B cell (primary cell): Measurements from ENCODE around the gene RARS2. TPM values are rescaled to one million over a fixed set of nuclear protein-coding genes. Genes with fewer than 3 reads are reported as not detected.

Source experiments
- ATAC-seq: fragments of 200-7000 bp; cut with Tn5 transposase; one replicate; pipeline ENCODE4 v1.10.0; 2021; ENCODE audit warnings: low read depth, mild to moderate bottlenecking, moderate number of reproducible peaks, moderate library complexity
- CTCF ChIA-PET: fragments of 350-600 bp; sonication (Branson Sonifier 250); formaldehyde crosslinking; loops from one replicate; lab custom pipeline; 2021; ENCODE audit warnings: antibody characterized with exemption, inconsistent platforms; lab: Charles Lee
- POLR2A ChIA-PET: fragments of 350-600 bp; sonication (Branson Sonifier 250); formaldehyde crosslinking; loops from one replicate; lab custom pipeline; 2021; ENCODE audit warnings: antibody characterized with exemption; lab: Charles Lee
- DNase-seq: peaks from one replicate; pipeline ENCODE4 v3.0.0; 2013
- H2AFZ ChIP-seq: 2 replicates; pipeline ENCODE4 v1.6.1; 2012; ENCODE audit warnings: mild to moderate bottlenecking, low read depth, low read length; ENCODE audit not compliant: insufficient read depth, poor library complexity, severe bottlenecking
- H3K27ac ChIP-seq, 2 donors: 1 replicate in 1 of 2; 2 replicates in 1 of 2; pipeline ENCODE4 v1.5.1; 2012 to 2013; ENCODE audit warnings: low read length in 2 of 2, mild to moderate bottlenecking in 2 of 2, moderate library complexity in 1 of 2
- H3K27me3 ChIP-seq, 4 experiments: fragments of 200-600 bp in 1 of 4; sonication (generic) in 1 of 4; replicated peaks in 1 of 4; 1 replicate in 2 of 4; 2 replicates in 2 of 4; pipeline versions ENCODE4 v1.6.1 to v1.7.0; 2013 to 2016; ENCODE audit warnings: low read length in 3 of 4, mild to moderate bottlenecking in 2 of 4, mixed read lengths in 1 of 4, moderate library complexity in 1 of 4; ENCODE audit not compliant: insufficient read depth in 4 of 4, control insufficient read depth in 3 of 4; ENCODE audit errors: control extremely low read depth in 1 of 4
- H3K36me3 ChIP-seq, 2 experiments: replicated peaks in 1 of 2; 1 replicate in 1 of 2; 2 replicates in 1 of 2; pipeline versions ENCODE4 v1.6.1 to v1.7.1; 2013; ENCODE audit warnings: low read length in 1 of 2; ENCODE audit not compliant: insufficient read depth in 2 of 2, control insufficient read depth in 1 of 2; ENCODE audit errors: control extremely low read depth in 1 of 2, extremely low read depth in 1 of 2
- H3K4me1 ChIP-seq, 2 donors: fragments of 200-600 bp in 1 of 2; sonication (generic) in 1 of 2; 1 replicate in 1 of 2; 2 replicates in 1 of 2; pipeline versions ENCODE4 v1.5.1 to v1.6.1; 2013 to 2017; ENCODE audit warnings: low read length in 2 of 2; ENCODE audit not compliant: control insufficient read depth in 2 of 2, insufficient read depth in 2 of 2
- H3K4me2 ChIP-seq: replicated peaks from 2 replicates; pipeline ENCODE3; 2012; ENCODE audit warnings: mild to moderate bottlenecking, low read depth, low read length; ENCODE audit not compliant: poor library complexity, severe bottlenecking
- H3K4me3 ChIP-seq, 5 experiments: fragments of 200-600 bp in 1 of 5; sonication (generic) in 1 of 5; 1 replicate in 3 of 5; 2 replicates in 2 of 5; pipeline versions ENCODE4 v1.5.1 to v1.7.0; 2011 to 2016; ENCODE audit warnings: low read length in 4 of 5, mild to moderate bottlenecking in 4 of 5, low read depth in 2 of 5, control low read depth in 1 of 5, moderate library complexity in 1 of 5; ENCODE audit not compliant: insufficient read depth in 1 of 5; ENCODE audit errors: control extremely low read depth in 1 of 5, extremely low read depth in 1 of 5
- H3K79me2 ChIP-seq: fragments of 200-600 bp; sonication (generic); one replicate; pipeline ENCODE4 v1.6.0; 2016; ENCODE audit warnings: low read length; ENCODE audit not compliant: control insufficient read depth, insufficient read depth
- H3K9ac ChIP-seq: fragments of 200-600 bp; sonication (generic); 2 replicates; pipeline ENCODE4 v1.6.1; 2017; ENCODE audit warnings: mild to moderate bottlenecking, low read length, moderate library complexity
- H3K9me3 ChIP-seq, 3 donors: one replicate each; pipeline versions ENCODE4 v1.6.1 to v1.7.1; 2013; ENCODE audit warnings: low read length in 2 of 3; ENCODE audit not compliant: control insufficient read depth in 2 of 3, insufficient read depth in 1 of 3; ENCODE audit errors: control extremely low read depth in 1 of 3
- H4K20me1 ChIP-seq: 2 replicates; pipeline ENCODE4 v1.6.0; 2012; ENCODE audit warnings: mild to moderate bottlenecking, low read length; ENCODE audit not compliant: insufficient read depth, control insufficient read depth, poor library complexity, severe bottlenecking
- H3K27ac Mint-ChIP-seq: one replicate; pipeline ENCODE4 v1.8.0; 2021; ENCODE audit warnings: mixed read lengths
- H3K27me3 Mint-ChIP-seq: one replicate; pipeline ENCODE4 v1.8.0; 2021; ENCODE audit warnings: mixed read lengths
- H3K4me1 Mint-ChIP-seq: one replicate; pipeline ENCODE4 v1.8.0; 2021; ENCODE audit warnings: mixed read lengths
- H3K4me3 Mint-ChIP-seq: one replicate; pipeline ENCODE4 v1.8.0; 2021; ENCODE audit warnings: mixed read lengths
- H3K9me3 Mint-ChIP-seq: one replicate; pipeline ENCODE4 v1.8.0; 2022; ENCODE audit warnings: mixed read lengths; ENCODE audit not compliant: insufficient read depth
- EZH2 ChIP-seq: IDR thresholded peaks from 2 replicates; pipeline ENCODE4 v1.6.1; 2012; ENCODE audit warnings: borderline replicate concordance, low read depth, mild to moderate bottlenecking, moderate library complexity, low read length; ENCODE audit not compliant: insufficient read depth, poor library complexity, severe bottlenecking
- WGBS: methylation state at CpG from one replicate; pipeline ENCODE4 v1.1.5; 2013; ENCODE audit warnings: missing lambda C conversion rate; ENCODE audit not compliant: insufficient coverage; 5-methylcytosine and 5-hydroxymethylcytosine counted together
- intact Hi-C: fragments of 100-400 bp; cut with micrococcal nuclease; formaldehyde crosslinking; loops from one replicate; pipeline ENCODE4 v1.10.0; 2022
- polyA plus RNA-seq: library from polyadenylated mRNA; depleted of rRNA; stranded (reverse); fragments of >200 nt; gene quantifications from 2 replicates; pipeline ENCODE4 v1.2.3, GENCODE V29; 2012
- total RNA-seq, 2 donors: library from RNA; stranded (reverse); fragments of 120-200 nt in 1 of 2; gene quantifications; 1 replicate in 1 of 2; 2 replicates in 1 of 2; pipeline versions ENCODE4 v1.2.3 to v1.2.4, GENCODE V29; 2013 to 2022
- TF ChIP-seq, protein P1 (sequence below): fragments of 200-600 bp; IDR thresholded peaks from one replicate; pipeline ENCODE4 v1.8.0; 2022; ENCODE audit warnings: antibody characterized with exemption, mild to moderate bottlenecking

RARS2 gene
- total and polyA plus RNA-seq, 2 donors (not counting 1 experiment from before 2014, with no cell fraction given): 7.1 to 38.7 TPM

DNA sequence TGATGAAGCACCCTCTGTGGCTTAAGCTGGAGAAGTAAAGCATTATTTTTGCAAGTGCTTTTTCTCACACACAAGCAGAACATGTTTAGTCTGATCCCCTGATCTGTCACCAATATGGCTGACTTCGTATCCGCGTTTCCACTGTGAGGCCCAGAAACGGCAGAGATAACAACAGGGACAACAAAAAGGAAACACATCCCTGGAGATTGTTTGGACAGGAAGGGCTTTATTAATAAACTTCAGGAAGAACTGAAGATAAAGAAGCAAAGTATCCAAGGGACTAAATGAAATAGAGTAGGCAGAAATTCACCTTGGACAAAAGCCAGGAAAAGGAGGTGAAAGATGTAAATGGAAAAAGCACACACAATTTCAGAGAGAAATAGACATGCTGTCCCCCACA is 49.2 kb downstream of the RARS2 start:
- DNase-seq (no peak), ATAC-seq (no peak)
- H3K27me3 Mint-ChIP-seq: no peaks in the 10 kb centered on the region
- peaks cover 9% of the 10 kb centered on the region for H3K9me3 Mint-ChIP-seq
- no peak overlapping the region for H3K4me3 ChIP-seq
- no CpG with 5 or more reads among the region's 4 CpGs for WGBS
- no peak overlapping the region for H3K4me2 ChIP-seq
- no peaks in the 10 kb centered on the region for H3K79me2 ChIP-seq
- ChIA-PET POLR2A (no interaction called here), CTCF (interaction anchor here (1.0 kb wide), 1 partner anchor 401 kb away, joined by 3 read pairs; no protein-coding TSS in a partner anchor)
- no peak overlapping the region for H3K27ac ChIP-seq
- H3K4me1 Mint-ChIP-seq: peaks cover 17% of the 10 kb centered on the region
- peaks cover 17 to 38% of the 10 kb centered on the region in 2 experiments for H3K36me3 ChIP-seq
- no peak overlapping the region for H3K27ac Mint-ChIP-seq
- no peak overlapping the region for H3K4me3 Mint-ChIP-seq
- intact Hi-C loops: no loop called here
- H3K9ac ChIP-seq: no peak overlapping the region
- H3K4me1 ChIP-seq: peaks cover 8 to 12% of the 10 kb centered on the region in 2 donors
- no peaks in the 10 kb centered on the region for H4K20me1 ChIP-seq
- H3K9me3 ChIP-seq: peaks cover 0 to 6% (median 4%) of the 10 kb centered on the region in 3 donors
- H3K27me3 ChIP-seq: no peaks in the 10 kb centered on the region
- H2AFZ ChIP-seq: no peak overlapping the region
- TF ChIP-seq, protein P1, sequence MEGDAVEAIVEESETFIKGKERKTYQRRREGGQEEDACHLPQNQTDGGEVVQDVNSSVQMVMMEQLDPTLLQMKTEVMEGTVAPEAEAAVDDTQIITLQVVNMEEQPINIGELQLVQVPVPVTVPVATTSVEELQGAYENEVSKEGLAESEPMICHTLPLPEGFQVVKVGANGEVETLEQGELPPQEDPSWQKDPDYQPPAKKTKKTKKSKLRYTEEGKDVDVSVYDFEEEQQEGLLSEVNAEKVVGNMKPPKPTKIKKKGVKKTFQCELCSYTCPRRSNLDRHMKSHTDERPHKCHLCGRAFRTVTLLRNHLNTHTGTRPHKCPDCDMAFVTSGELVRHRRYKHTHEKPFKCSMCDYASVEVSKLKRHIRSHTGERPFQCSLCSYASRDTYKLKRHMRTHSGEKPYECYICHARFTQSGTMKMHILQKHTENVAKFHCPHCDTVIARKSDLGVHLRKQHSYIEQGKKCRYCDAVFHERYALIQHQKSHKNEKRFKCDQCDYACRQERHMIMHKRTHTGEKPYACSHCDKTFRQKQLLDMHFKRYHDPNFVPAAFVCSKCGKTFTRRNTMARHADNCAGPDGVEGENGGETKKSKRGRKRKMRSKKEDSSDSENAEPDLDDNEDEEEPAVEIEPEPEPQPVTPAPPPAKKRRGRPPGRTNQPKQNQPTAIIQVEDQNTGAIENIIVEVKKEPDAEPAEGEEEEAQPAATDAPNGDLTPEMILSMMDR: no peak
- TF ChIP-seq EZH2: no peak

- no peaks in the 10 kb centered on the region for H3K79me2 ChIP-seq
- TF ChIP-seq, protein P1: no peak
- TF ChIP-seq EZH2: no peak
- no peaks in the 10 kb centered on the region for H4K20me1 ChIP-seq
- ChIA-PET CTCF (interaction anchor here (1.0 to 1.4 kb wide), 2 partner anchors 15 to 400 kb away, joined by 3 to 4 read pairs; no protein-coding TSS in a partner anchor), POLR2A (no interaction called here)
- H3K27ac Mint-ChIP-seq: no peak overlapping the region
- H3K36me3 ChIP-seq: peaks cover 18 to 29% of the 10 kb centered on the region in 2 experiments
- no peaks in the 10 kb centered on the region for H3K27me3 ChIP-seq
- intact Hi-C loops: no loop called here
- H3K4me1 Mint-ChIP-seq: peaks cover 15% of the 10 kb centered on the region
- H3K4me3 ChIP-seq: no peak overlapping the region
- H2AFZ ChIP-seq: no peak overlapping the region
- H3K9ac ChIP-seq: no peak overlapping the region
- H3K4me3 Mint-ChIP-seq: no peak overlapping the region
- ATAC-seq: no peak
- peaks cover 8% of the 10 kb centered on the region in 2 donors for H3K4me1 ChIP-seq
- DNase-seq: no peak
- no peak overlapping the region for H3K27ac ChIP-seq
- WGBS: 100% methylated on average over 4 of the region's 6 CpGs
- H3K9me3 Mint-ChIP-seq: peaks cover 9% of the 10 kb centered on the region
- H3K4me2 ChIP-seq: no peak overlapping the region
- peaks cover 0 to 6% (median 4%) of the 10 kb centered on the region in 3 donors for H3K9me3 ChIP-seq
- no peaks in the 10 kb centered on the region for H3K27me3 Mint-ChIP-seq
These were observed 50.2 kb downstream of the RARS2 start for GRCh38 chr6:87539554-87539953.
